Tibial nerve (tissue), 3 donors: Measurements from ENCODE around the gene PTPRK.

Experiments used
- CTCF ChIP-seq, 5 experiments: fragments of 200-600 bp in 3 of 5; fragments of 450-650 bp in 2 of 5; sonication (generic) in 3 of 5; IDR thresholded peaks; one replicate each; pipeline ENCODE4 v1.5.1; 2016 to 2019; ENCODE audit warnings: antibody characterized with exemption in 5 of 5, mild to moderate bottlenecking in 3 of 5, moderate library complexity in 2 of 5
- POLR2A ChIP-seq, 2 donors: fragments of 450-650 bp; IDR thresholded peaks; one replicate each; pipeline ENCODE4 v1.6.1; 2017; ENCODE audit warnings: antibody characterized with exemption in 2 of 2, mild to moderate bottlenecking in 2 of 2, moderate library complexity in 2 of 2

- no peak for TF ChIP-seq CTCF (IDR thresholded peaks at IDR 0.05)
- no peak for TF ChIP-seq POLR2A (IDR thresholded peaks at IDR 0.05)
Observed at GRCh38 chr6:128280066-128280465, 240.3 kb downstream of the PTPRK start.
